ENCODE measurements around the gene SYNGR3.

Gene SYNGR3

GRCh38 chr16:1990351-1991134 lies 773 bp downstream of the SYNGR3 start:
- no peaks in the 10 kb centered on the region for H4K20me1 ChIP-seq (ENCODE audit: insufficient read depth, low read length)
- peak overlapping the region; percentile 77 for H3K4me3 ChIP-seq (ENCODE audit: low read length)
- H3K27ac ChIP-seq (ENCODE audit: low read length), result no peak overlapping the region
- H3K4me2 ChIP-seq (ENCODE audit: low read length), result peak overlapping the region; percentile 66
- no peaks in the 10 kb centered on the region for H3K9me3 ChIP-seq (ENCODE audit: insufficient read depth, low read length)
- peaks cover 8% of the 10 kb centered on the region for H3K4me1 ChIP-seq (ENCODE audit: low read length)
- TF ChIP-seq CTCF (IDR thresholded peaks at IDR 0.05; ENCODE audit: low read depth, low read length), result no peak
- no peak for TF ChIP-seq EZH2phosphoT487 (IDR thresholded peaks at IDR 0.05; ENCODE audit: low read depth)
- H3K36me3 ChIP-seq (replicated peaks; ENCODE audit: low read depth, low read length), result peaks cover 14% of the 10 kb centered on the region
- no peak overlapping the region for H2AFZ ChIP-seq (ENCODE audit: low read depth, low read length)
- no peaks in the 10 kb centered on the region for H3K27me3 ChIP-seq (ENCODE audit: low read depth, low read length)
- H3K79me2 ChIP-seq (ENCODE audit: low read length), result peaks cover 4% of the 10 kb centered on the region
- H3K9ac ChIP-seq (ENCODE audit: low read length), result peak overlapping the region; percentile 9; the same call in 1 of the 2 replicates

- Histone ChIP-seq H3K9me3 (ENCODE audit: insufficient read depth, low read length) (no peaks in the 10 kb centered on the region), H2AFZ (ENCODE audit: low read depth, low read length) (no peak overlapping the region), H3K27me3 (ENCODE audit: low read depth, low read length) (no peaks in the 10 kb centered on the region), H3K4me3 (ENCODE audit: low read length) (no peak overlapping the region), H3K27ac (ENCODE audit: low read length) (no peak overlapping the region), H3K4me1 (ENCODE audit: low read length) (0 out of 2 replicates have a peak, but pooled peaks cover 4% of the 10 kb centered on the region), H3K4me2 (ENCODE audit: low read length) (peak overlapping the region; percentile 66; the same call in 1 of the 2 replicates), H4K20me1 (ENCODE audit: insufficient read depth, low read length) (no peaks in the 10 kb centered on the region), H3K79me2 (ENCODE audit: low read length) (no peaks in the 10 kb centered on the region), H3K36me3 (replicated peaks; ENCODE audit: low read depth, low read length) (peaks cover 8% of the 10 kb centered on the region), H3K9ac (ENCODE audit: low read length) (no peak overlapping the region)
- TF ChIP-seq CTCF (IDR thresholded peaks at IDR 0.05; ENCODE audit: low read depth, low read length), result no peak
- no peak for TF ChIP-seq EZH2phosphoT487 (IDR thresholded peaks at IDR 0.05; ENCODE audit: low read depth)
Measured at GRCh38 chr16:1991135-1991551, 1.4 kb downstream of the SYNGR3 start.

GRCh38 chr16:1991588-1991947 lies 1.8 kb downstream of the SYNGR3 start:
- no peak overlapping the region for H3K9ac ChIP-seq (ENCODE audit: low read length)
- H3K36me3 ChIP-seq (replicated peaks; ENCODE audit: low read depth, low read length), result peaks cover 4% of the 10 kb centered on the region
- no peak overlapping the region for H3K4me3 ChIP-seq (ENCODE audit: low read length)
- no peak overlapping the region for H3K27ac ChIP-seq (ENCODE audit: low read length)
- H3K4me2 ChIP-seq (ENCODE audit: low read length), result no peak overlapping the region
- H2AFZ ChIP-seq (ENCODE audit: low read depth, low read length), result no peak overlapping the region
- 0 out of 2 replicates have a peak, but pooled peaks cover 4% of the 10 kb centered on the region for H3K4me1 ChIP-seq (ENCODE audit: low read length)
- H3K79me2 ChIP-seq (ENCODE audit: low read length), result no peaks in the 10 kb centered on the region
- no peaks in the 10 kb centered on the region for H4K20me1 ChIP-seq (ENCODE audit: insufficient read depth, low read length)
- no peaks in the 10 kb centered on the region for H3K27me3 ChIP-seq (ENCODE audit: low read depth, low read length)
- H3K9me3 ChIP-seq (ENCODE audit: insufficient read depth, low read length), result no peaks in the 10 kb centered on the region
- TF ChIP-seq EZH2phosphoT487 (IDR thresholded peaks at IDR 0.05; ENCODE audit: low read depth) (no peak), CTCF (IDR thresholded peaks at IDR 0.05; ENCODE audit: low read depth, low read length) (no peak)

DNA sequence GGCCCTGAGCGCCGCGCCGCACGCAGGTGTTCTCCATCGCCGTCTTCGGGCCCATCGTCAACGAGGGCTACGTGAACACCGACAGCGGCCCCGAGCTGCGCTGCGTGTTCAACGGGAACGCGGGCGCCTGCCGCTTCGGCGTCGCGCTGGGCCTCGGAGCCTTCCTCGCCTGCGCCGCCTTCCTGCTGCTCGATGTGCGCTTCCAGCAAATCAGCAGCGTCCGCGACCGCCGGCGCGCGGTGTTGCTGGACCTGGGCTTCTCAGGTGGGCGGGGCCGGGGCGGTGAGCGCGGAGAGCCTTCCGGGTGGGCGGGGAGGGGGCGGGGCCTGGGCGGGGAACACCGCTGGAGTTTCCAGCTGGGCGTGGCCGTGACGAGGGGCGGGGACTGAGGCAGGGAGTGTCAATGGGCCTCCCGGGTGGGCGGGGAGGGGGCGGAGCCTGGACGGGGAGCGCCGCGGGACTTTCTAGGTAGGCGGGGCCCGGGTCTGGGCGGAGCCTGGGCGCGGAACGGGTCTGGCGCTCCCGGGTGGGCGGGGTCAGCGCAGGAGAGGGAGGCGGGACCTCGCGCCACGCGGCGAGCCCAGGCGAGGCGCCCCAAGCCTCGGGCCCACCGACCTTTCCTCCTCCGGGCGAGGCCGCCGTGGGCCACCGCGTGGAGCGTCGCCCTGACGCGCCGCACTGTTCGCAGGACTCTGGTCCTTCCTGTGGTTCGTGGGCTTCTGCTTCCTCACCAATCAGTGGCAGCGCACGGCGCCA lies 2.4 kb downstream of the SYNGR3 start:
- TF ChIP-seq CTCF (IDR thresholded peaks at IDR 0.05; ENCODE audit: low read depth, low read length), result no peak
- TF ChIP-seq EZH2phosphoT487 (IDR thresholded peaks at IDR 0.05; ENCODE audit: low read depth), result no peak
- no peak overlapping the region for H3K4me3 ChIP-seq (ENCODE audit: low read length)
- no peak overlapping the region for H3K4me2 ChIP-seq (ENCODE audit: low read length)
- 0 out of 2 replicates have a peak, but pooled peaks cover 4% of the 10 kb centered on the region for H3K4me1 ChIP-seq (ENCODE audit: low read length)
- H3K9ac ChIP-seq (ENCODE audit: low read length), result no peak overlapping the region
- no peak overlapping the region for H3K27ac ChIP-seq (ENCODE audit: low read length)
- peaks cover 7% of the 10 kb centered on the region for H3K36me3 ChIP-seq (replicated peaks; ENCODE audit: low read depth, low read length)
- no peaks in the 10 kb centered on the region for H3K79me2 ChIP-seq (ENCODE audit: low read length)
- no peak overlapping the region for H2AFZ ChIP-seq (ENCODE audit: low read depth, low read length)
- no peaks in the 10 kb centered on the region for H3K9me3 ChIP-seq (ENCODE audit: insufficient read depth, low read length)
- no peaks in the 10 kb centered on the region for H4K20me1 ChIP-seq (ENCODE audit: insufficient read depth, low read length)
- no peaks in the 10 kb centered on the region for H3K27me3 ChIP-seq (ENCODE audit: low read depth, low read length)
